Measurements from ENCODE around the gene DNM2. TPM values are rescaled to one million over a fixed set of nuclear protein-coding genes. Genes with fewer than 3 reads are reported as not detected.

The DNM2 gene
- total and polyA plus RNA-seq, 2 of the 13 experiments (the other 11 are each of a cell fraction or from before 2014, with no cell fraction given): 41.7 to 59.8 TPM

- FAIRE-seq: no peak
- POLR2A ChIA-PET: interaction anchor here (0.9 to 2.5 kb wide), 9 partner anchors 9 to 145 kb away, joined by 4 to 28 read pairs (median 5); partner anchors contain the start of genes QTRT1 and TMED1
- TF ChIP-seq ZNF883 (CRISPR knock-in tag; IDR thresholded peaks at IDR 0.05; ENCODE audit: not compliant biosample characterization): no peak
- TF ChIP-seq TGIF2 (CRISPR knock-in tag; IDR thresholded peaks at IDR 0.05): no peak; the same call in none of the 2 replicates
- peak; percentile 59; the same call in 1 of the 2 replicates for TF ChIP-seq HDAC1 (CRISPR knock-in tag; IDR thresholded peaks at IDR 0.05)
- TF ChIP-seq UBTF (CRISPR knock-in tag; IDR thresholded peaks at IDR 0.05): peak; percentile 63; the same call in 1 of the 2 replicates
- no peak for TF ChIP-seq ZNF614 (CRISPR knock-in tag; IDR thresholded peaks at IDR 0.05; ENCODE audit: borderline replicate concordance)
- TF ChIP-seq DMAP1 (CRISPR knock-in tag; IDR thresholded peaks at IDR 0.05): no peak
- TF ChIP-seq ZNF704 (CRISPR knock-in tag; IDR thresholded peaks at IDR 0.05; ENCODE audit: borderline replicate concordance): no peak
- no peak; a peak in 1 of 4 replicates for TF ChIP-seq POLR2A (IDR thresholded peaks at IDR 0.05; ENCODE audit: insufficient read depth in 1 of 2, low read depth in 2 of 2, low read length in 2 of 2)
- TF ChIP-seq ZNF235 (CRISPR knock-in tag; IDR thresholded peaks at IDR 0.05; ENCODE audit: borderline replicate concordance): 0 out of 2 replicates have a peak, but pooled peaks have one; percentile 60
- TF ChIP-seq SALL1 (CRISPR knock-in tag; IDR thresholded peaks at IDR 0.05): no peak; the same call in 1 of the 2 replicates
- no peak; the same call in 1 of the 2 replicates for TF ChIP-seq SPEN (CRISPR knock-in tag; IDR thresholded peaks at IDR 0.05; ENCODE audit: low read depth)
- no peak for TF ChIP-seq JUN (CRISPR knock-in tag; IDR thresholded peaks at IDR 0.05)
- no peak for TF ChIP-seq ZNF282 (IDR thresholded peaks at IDR 0.05; ENCODE audit: partially characterized antibody)
- TF ChIP-seq RARG (CRISPR knock-in tag; IDR thresholded peaks at IDR 0.05; ENCODE audit: low read depth): no peak
- TF ChIP-seq HMGXB4 (CRISPR knock-in tag; IDR thresholded peaks at IDR 0.05; ENCODE audit: borderline replicate concordance in 1 of 2, low read depth in 1 of 2): peak in 1 of 2 experiments; percentile 47; a peak in 2 of 4 replicates
- no peak for TF ChIP-seq ZNF530 (CRISPR knock-in tag; IDR thresholded peaks at IDR 0.05; ENCODE audit: low read depth)
- no peak for TF ChIP-seq ZNF773 (CRISPR knock-in tag; IDR thresholded peaks at IDR 0.05; ENCODE audit: borderline replicate concordance)
Observed at GRCh38 chr19:10718205-10719196, 622 bp downstream of the DNM2 start.

More at GRCh38 chr19:10718205-10719196, 622 bp downstream of the DNM2 start:
- BruUV-seq (replicated peaks): no TSS peak
- H3K27me3 ChIP-seq (ENCODE audit: control insufficient read depth in 1 of 2, insufficient read depth in 2 of 2, low read length in 2 of 2): no peaks in the 10 kb centered on the region; a peak in 1 of 5 replicates
- H3K4me1 ChIP-seq (ENCODE audit: insufficient read depth, low read length): peaks cover 38% of the 10 kb centered on the region
- in situ Hi-C loops (cut with HindIII; ENCODE audit: extremely low pct_ligation_motif_present, low pct_unique_long_range_greater_than_20kb) (loop anchor here (5.0 kb wide), 1 partner anchor 49 kb away; no protein-coding TSS in a partner anchor), intact Hi-C loops (cut with micrococcal nuclease; ENCODE audit: unreplicated experiment) (loop anchor here (10.0 kb wide), 1 partner anchor 116 kb away; the partner anchor contains the start of gene TMED1)
- H3K9me3 ChIP-seq (ENCODE audit: low read length): no peaks in the 10 kb centered on the region
- CTCF ChIA-PET (ENCODE audit: low intra/inter-chr PET ratio, low total read pairs): interaction anchor here (0.8 to 2.6 kb wide), 2 partner anchors 51 to 140 kb away, joined by 3 to 18 read pairs; no protein-coding TSS in a partner anchor
- 4% methylated on average over 2 of the region's 70 CpGs for WGBS (ENCODE audit: low lambda C conversion rate)
- peak overlapping the region; percentile 80 for H3K27ac ChIP-seq (ENCODE audit: extremely low read length, insufficient read depth, low read length)
- ATAC-seq (peak; percentile 46), DNase-seq (ENCODE audit: low spot score) (no peak)
- H3K4me3 ChIP-seq (replicated peaks in 1 of 3; ENCODE audit: insufficient read depth in 1 of 3, low read depth in 2 of 3, low read length in 3 of 3): peak overlapping the region; percentile 92 to 99 (median 95)
- peaks cover 0 to 9% of the 10 kb centered on the region in 2 experiments; a peak in 3 of 5 replicates for H3K36me3 ChIP-seq (replicated peaks in 1 of 2; ENCODE audit: control insufficient read depth in 1 of 2, insufficient read depth in 2 of 2, low read length in 2 of 2)
- H3K79me2 ChIP-seq (ENCODE audit: insufficient read depth, low read length): peaks cover 49% of the 10 kb centered on the region
- peaks cover 30% of the 10 kb centered on the region for H4K20me1 ChIP-seq (ENCODE audit: insufficient read depth, low read length)
- H3K4me2 ChIP-seq (ENCODE audit: low read depth, low read length): peak overlapping the region; percentile 98
- no peak overlapping the region for H2AFZ ChIP-seq (ENCODE audit: low read length)
- H3K9ac ChIP-seq (ENCODE audit: insufficient read depth, low read depth, low read length): peak overlapping the region; percentile 94

Data from HepG2 (cell line).